Measurements from ENCODE around the gene ST8SIA3. TPM values are rescaled to one million over a fixed set of nuclear protein-coding genes. Genes with fewer than 3 reads are reported as not detected.

The ST8SIA3 gene
- total RNA-seq, 1 experiment from 2014 or later = 1.9 TPM

- no peak overlapping the region for H3K4ac ChIP-seq (ENCODE audit: low read depth, low read length)
- H2BK15ac ChIP-seq (ENCODE audit: low read depth, low read length) = no peak overlapping the region
- H3K27ac Mint-ChIP-seq = no peak overlapping the region
- no peak overlapping the region for H3K9ac ChIP-seq (ENCODE audit: extremely low read depth, insufficient read length, low read length)
- TF ChIP-seq, protein P1, sequence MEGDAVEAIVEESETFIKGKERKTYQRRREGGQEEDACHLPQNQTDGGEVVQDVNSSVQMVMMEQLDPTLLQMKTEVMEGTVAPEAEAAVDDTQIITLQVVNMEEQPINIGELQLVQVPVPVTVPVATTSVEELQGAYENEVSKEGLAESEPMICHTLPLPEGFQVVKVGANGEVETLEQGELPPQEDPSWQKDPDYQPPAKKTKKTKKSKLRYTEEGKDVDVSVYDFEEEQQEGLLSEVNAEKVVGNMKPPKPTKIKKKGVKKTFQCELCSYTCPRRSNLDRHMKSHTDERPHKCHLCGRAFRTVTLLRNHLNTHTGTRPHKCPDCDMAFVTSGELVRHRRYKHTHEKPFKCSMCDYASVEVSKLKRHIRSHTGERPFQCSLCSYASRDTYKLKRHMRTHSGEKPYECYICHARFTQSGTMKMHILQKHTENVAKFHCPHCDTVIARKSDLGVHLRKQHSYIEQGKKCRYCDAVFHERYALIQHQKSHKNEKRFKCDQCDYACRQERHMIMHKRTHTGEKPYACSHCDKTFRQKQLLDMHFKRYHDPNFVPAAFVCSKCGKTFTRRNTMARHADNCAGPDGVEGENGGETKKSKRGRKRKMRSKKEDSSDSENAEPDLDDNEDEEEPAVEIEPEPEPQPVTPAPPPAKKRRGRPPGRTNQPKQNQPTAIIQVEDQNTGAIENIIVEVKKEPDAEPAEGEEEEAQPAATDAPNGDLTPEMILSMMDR (conservative IDR thresholded peaks at IDR 0.05) = no peak
- peaks cover 11% of the 10 kb centered on the region for H3K27me3 Mint-ChIP-seq (ENCODE audit: low read depth)
- H3K79me2 ChIP-seq (ENCODE audit: insufficient read depth, low read length) = no peaks in the 10 kb centered on the region
- no peaks in the 10 kb centered on the region for H3K36me3 Mint-ChIP-seq (ENCODE audit: insufficient read depth in 1 of 3, low read depth in 3 of 3)
- H2BK12ac ChIP-seq (ENCODE audit: insufficient read length, low read depth, low read length) = no peak overlapping the region
- no peak overlapping the region for H3K18ac ChIP-seq (ENCODE audit: insufficient read length, low read depth, low read length)
- no peak overlapping the region for H2AFZ ChIP-seq (ENCODE audit: low read length)
- no peak overlapping the region for H2BK5ac ChIP-seq (ENCODE audit: insufficient read length, low read length)
- no peak overlapping the region for H3K56ac ChIP-seq (ENCODE audit: insufficient read length, low read depth, low read length)
- no peaks in the 10 kb centered on the region for H3K4me1 ChIP-seq (ENCODE audit: insufficient read depth, low read length)
- no peaks in the 10 kb centered on the region for H3K27me3 ChIP-seq (ENCODE audit: insufficient read depth, low read length)
- H4K20me1 ChIP-seq (ENCODE audit: control insufficient read depth, insufficient read depth, insufficient read length) = no peaks in the 10 kb centered on the region
- no peaks in the 10 kb centered on the region for H3K9me3 ChIP-seq (ENCODE audit: control insufficient read depth, low read depth, low read length)
- WGBS (ENCODE audit: extremely low coverage, insufficient read length, low lambda C conversion rate) = no CpG with 5 or more reads among the region's 2 CpGs
- no peak overlapping the region for H4K5ac ChIP-seq (ENCODE audit: insufficient read length, low read depth, low read length)
- no peak overlapping the region for H2BK20ac ChIP-seq (ENCODE audit: low read depth, low read length, poor library complexity, severe bottlenecking)
- H3K79me1 ChIP-seq (ENCODE audit: insufficient read depth, low read depth, low read length, poor library complexity, severe bottlenecking) = no peaks in the 10 kb centered on the region
- no peaks in the 10 kb centered on the region for H3K23me2 ChIP-seq (ENCODE audit: insufficient read length, low read depth, low read length, poor library complexity, severe bottlenecking)
- no peak for DNase-seq
- H3K27ac ChIP-seq (ENCODE audit: insufficient read length, low read depth, low read length) = no peak overlapping the region
- no peak overlapping the region for H3K23ac ChIP-seq (ENCODE audit: insufficient read length, low read depth, low read length)
- H2AK5ac ChIP-seq (ENCODE audit: insufficient read length, low read length) = no peak overlapping the region
- H3T11ph ChIP-seq (ENCODE audit: low read length) = no peak overlapping the region
- no peaks in the 10 kb centered on the region for H3K9me3 Mint-ChIP-seq
- H3K4me1 Mint-ChIP-seq = no peaks in the 10 kb centered on the region
- H2BK120ac ChIP-seq (ENCODE audit: low read depth, low read length, poor library complexity, severe bottlenecking) = no peak overlapping the region
- no peak overlapping the region for H3K4me2 ChIP-seq (ENCODE audit: insufficient read depth, insufficient read length, low read length)
- H4K91ac ChIP-seq (ENCODE audit: insufficient read length, low read depth, low read length) = no peak overlapping the region
- no peak overlapping the region for H4K8ac ChIP-seq (replicated peaks; ENCODE audit: insufficient read length, low read depth, low read length)
- no peak overlapping the region for H3K14ac ChIP-seq (ENCODE audit: insufficient read depth, low read length)
- H3K4me3 Mint-ChIP-seq = no peak overlapping the region
Observed at GRCh38 chr18:57364460-57364859, 12.1 kb downstream of the ST8SIA3 start.

Data from H9 (cell line).